B cell (primary cell): ENCODE measurements around the gene TENT5A. TPM values are rescaled to one million over a fixed set of nuclear protein-coding genes. Genes with fewer than 3 reads are reported as not detected.

ENCODE experiments used
- ATAC-seq: fragments of 200-7000 bp; cut with Tn5 transposase; one replicate; pipeline ENCODE4 v1.10.0; 2021; ENCODE audit warnings: low read depth, mild to moderate bottlenecking, moderate number of reproducible peaks, moderate library complexity
- CTCF ChIA-PET: fragments of 350-600 bp; sonication (Branson Sonifier 250); formaldehyde crosslinking; loops from one replicate; lab custom pipeline; 2021; ENCODE audit warnings: antibody characterized with exemption, inconsistent platforms; lab: Charles Lee
- POLR2A ChIA-PET: fragments of 350-600 bp; sonication (Branson Sonifier 250); formaldehyde crosslinking; loops from one replicate; lab custom pipeline; 2021; ENCODE audit warnings: antibody characterized with exemption; lab: Charles Lee
- DNase-seq: peaks from one replicate; pipeline ENCODE4 v3.0.0; 2013
- H2AFZ ChIP-seq: 2 replicates; pipeline ENCODE4 v1.6.1; 2012; ENCODE audit warnings: mild to moderate bottlenecking, low read depth, low read length; ENCODE audit not compliant: insufficient read depth, poor library complexity, severe bottlenecking
- H3K27ac ChIP-seq, 2 donors: 1 replicate in 1 of 2; 2 replicates in 1 of 2; pipeline ENCODE4 v1.5.1; 2012 to 2013; ENCODE audit warnings: low read length in 2 of 2, mild to moderate bottlenecking in 2 of 2, moderate library complexity in 1 of 2
- H3K27me3 ChIP-seq, 4 experiments: fragments of 200-600 bp in 1 of 4; sonication (generic) in 1 of 4; replicated peaks in 1 of 4; 1 replicate in 2 of 4; 2 replicates in 2 of 4; pipeline versions ENCODE4 v1.6.1 to v1.7.0; 2013 to 2016; ENCODE audit warnings: low read length in 3 of 4, mild to moderate bottlenecking in 2 of 4, mixed read lengths in 1 of 4, moderate library complexity in 1 of 4; ENCODE audit not compliant: insufficient read depth in 4 of 4, control insufficient read depth in 3 of 4; ENCODE audit errors: control extremely low read depth in 1 of 4
- H3K36me3 ChIP-seq, 2 experiments: replicated peaks in 1 of 2; 1 replicate in 1 of 2; 2 replicates in 1 of 2; pipeline versions ENCODE4 v1.6.1 to v1.7.1; 2013; ENCODE audit warnings: low read length in 1 of 2; ENCODE audit not compliant: insufficient read depth in 2 of 2, control insufficient read depth in 1 of 2; ENCODE audit errors: control extremely low read depth in 1 of 2, extremely low read depth in 1 of 2
- H3K4me1 ChIP-seq, 2 donors: fragments of 200-600 bp in 1 of 2; sonication (generic) in 1 of 2; 1 replicate in 1 of 2; 2 replicates in 1 of 2; pipeline versions ENCODE4 v1.5.1 to v1.6.1; 2013 to 2017; ENCODE audit warnings: low read length in 2 of 2; ENCODE audit not compliant: control insufficient read depth in 2 of 2, insufficient read depth in 2 of 2
- H3K4me2 ChIP-seq: replicated peaks from 2 replicates; pipeline ENCODE3; 2012; ENCODE audit warnings: mild to moderate bottlenecking, low read depth, low read length; ENCODE audit not compliant: poor library complexity, severe bottlenecking
- H3K4me3 ChIP-seq, 5 experiments: fragments of 200-600 bp in 1 of 5; sonication (generic) in 1 of 5; 1 replicate in 3 of 5; 2 replicates in 2 of 5; pipeline versions ENCODE4 v1.5.1 to v1.7.0; 2011 to 2016; ENCODE audit warnings: low read length in 4 of 5, mild to moderate bottlenecking in 4 of 5, low read depth in 2 of 5, control low read depth in 1 of 5, moderate library complexity in 1 of 5; ENCODE audit not compliant: insufficient read depth in 1 of 5; ENCODE audit errors: control extremely low read depth in 1 of 5, extremely low read depth in 1 of 5
- H3K79me2 ChIP-seq: fragments of 200-600 bp; sonication (generic); one replicate; pipeline ENCODE4 v1.6.0; 2016; ENCODE audit warnings: low read length; ENCODE audit not compliant: control insufficient read depth, insufficient read depth
- H3K9ac ChIP-seq: fragments of 200-600 bp; sonication (generic); 2 replicates; pipeline ENCODE4 v1.6.1; 2017; ENCODE audit warnings: mild to moderate bottlenecking, low read length, moderate library complexity
- H3K9me3 ChIP-seq, 3 donors: one replicate each; pipeline versions ENCODE4 v1.6.1 to v1.7.1; 2013; ENCODE audit warnings: low read length in 2 of 3; ENCODE audit not compliant: control insufficient read depth in 2 of 3, insufficient read depth in 1 of 3; ENCODE audit errors: control extremely low read depth in 1 of 3
- H4K20me1 ChIP-seq: 2 replicates; pipeline ENCODE4 v1.6.0; 2012; ENCODE audit warnings: mild to moderate bottlenecking, low read length; ENCODE audit not compliant: insufficient read depth, control insufficient read depth, poor library complexity, severe bottlenecking
- H3K27ac Mint-ChIP-seq: one replicate; pipeline ENCODE4 v1.8.0; 2021; ENCODE audit warnings: mixed read lengths
- H3K27me3 Mint-ChIP-seq: one replicate; pipeline ENCODE4 v1.8.0; 2021; ENCODE audit warnings: mixed read lengths
- H3K4me1 Mint-ChIP-seq: one replicate; pipeline ENCODE4 v1.8.0; 2021; ENCODE audit warnings: mixed read lengths
- H3K4me3 Mint-ChIP-seq: one replicate; pipeline ENCODE4 v1.8.0; 2021; ENCODE audit warnings: mixed read lengths
- H3K9me3 Mint-ChIP-seq: one replicate; pipeline ENCODE4 v1.8.0; 2022; ENCODE audit warnings: mixed read lengths; ENCODE audit not compliant: insufficient read depth
- EZH2 ChIP-seq: IDR thresholded peaks from 2 replicates; pipeline ENCODE4 v1.6.1; 2012; ENCODE audit warnings: borderline replicate concordance, low read depth, mild to moderate bottlenecking, moderate library complexity, low read length; ENCODE audit not compliant: insufficient read depth, poor library complexity, severe bottlenecking
- WGBS: methylation state at CpG from one replicate; pipeline ENCODE4 v1.1.5; 2013; ENCODE audit warnings: missing lambda C conversion rate; ENCODE audit not compliant: insufficient coverage; 5-methylcytosine and 5-hydroxymethylcytosine counted together
- intact Hi-C: fragments of 100-400 bp; cut with micrococcal nuclease; formaldehyde crosslinking; loops from one replicate; pipeline ENCODE4 v1.10.0; 2022
- polyA plus RNA-seq: library from polyadenylated mRNA; depleted of rRNA; stranded (reverse); fragments of >200 nt; gene quantifications from 2 replicates; pipeline ENCODE4 v1.2.3, GENCODE V29; 2012
- total RNA-seq, 2 donors: library from RNA; stranded (reverse); fragments of 120-200 nt in 1 of 2; gene quantifications; 1 replicate in 1 of 2; 2 replicates in 1 of 2; pipeline versions ENCODE4 v1.2.3 to v1.2.4, GENCODE V29; 2013 to 2022
- TF ChIP-seq, protein P1 (sequence below): fragments of 200-600 bp; IDR thresholded peaks from one replicate; pipeline ENCODE4 v1.8.0; 2022; ENCODE audit warnings: antibody characterized with exemption, mild to moderate bottlenecking

Gene TENT5A
- total and polyA plus RNA-seq, 2 donors (not counting 1 experiment from before 2014, with no cell fraction given) = 3.9 to 9.4 TPM

DNA sequence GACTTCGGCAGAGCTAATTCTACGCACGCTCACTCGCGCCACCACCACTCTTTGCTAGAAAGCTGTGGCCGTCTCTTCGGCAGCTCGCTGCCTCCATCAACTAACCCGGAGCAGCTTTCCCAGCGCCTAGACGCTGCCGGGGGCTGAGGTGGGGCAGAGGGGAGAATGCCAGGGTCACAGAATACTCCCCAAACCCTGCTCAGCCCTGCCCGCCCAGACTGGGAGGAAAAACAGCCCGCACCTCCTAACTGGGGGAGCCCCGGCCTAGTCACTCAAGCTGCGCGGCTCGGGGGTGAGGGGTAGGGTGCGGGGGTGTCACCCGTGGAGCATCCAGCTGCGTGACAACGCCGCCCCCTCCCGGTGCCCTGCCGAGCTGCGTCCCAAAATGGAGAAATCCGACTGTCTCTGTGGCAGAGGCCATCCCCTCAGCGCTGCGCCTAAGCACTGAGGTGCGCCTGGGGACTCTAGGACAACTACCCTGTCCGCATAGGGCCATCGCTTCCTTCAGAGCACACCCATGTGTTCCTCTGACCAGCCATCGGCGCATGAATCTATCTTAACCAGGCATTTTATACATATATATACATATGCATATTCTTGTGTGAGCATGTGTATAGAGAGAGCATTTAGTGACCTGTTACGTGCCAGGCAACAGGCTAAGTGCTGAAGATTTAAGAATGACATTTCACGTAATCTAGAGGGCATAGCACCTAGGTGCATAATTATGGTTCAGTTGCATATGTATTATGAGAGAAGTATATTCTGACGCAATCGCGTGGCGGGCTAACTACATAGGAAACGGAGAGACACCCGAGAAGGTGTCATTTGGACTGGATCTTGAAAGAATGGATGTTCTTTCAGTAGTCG, 1.5 kb upstream of the TENT5A start:
- Mint-ChIP-seq H3K4me1 (peaks cover 33% of the 10 kb centered on the region), H3K27ac (peak overlapping the region; percentile 98), H3K9me3 (no peaks in the 10 kb centered on the region), H3K27me3 (peaks cover 4% of the 10 kb centered on the region), H3K4me3 (peak overlapping the region; percentile 93)
- peak; percentile 89 for DNase-seq
- peaks cover 20 to 33% of the 10 kb centered on the region in 2 donors for H3K4me1 ChIP-seq
- peak overlapping the region; percentile 84 for H3K9ac ChIP-seq
- POLR2A ChIA-PET = no interaction called here
- peak overlapping the region; percentile 71 to 81 for H3K27ac ChIP-seq
- H3K79me2 ChIP-seq = peaks cover 33% of the 10 kb centered on the region
- peaks cover 0 to 10% (median 0%) of the 10 kb centered on the region in 3 donors for H3K9me3 ChIP-seq
- H3K4me2 ChIP-seq = peak overlapping the region; percentile 82
- intact Hi-C loops = loop anchor here (1.0 to 5.0 kb wide), 7 partner anchors 53 to 1975 kb away; partner anchors contain the start of genes PGM3, RWDD2A and TTK
- no peaks in the 10 kb centered on the region for H3K36me3 ChIP-seq
- CTCF ChIA-PET = interaction anchor here (0.6 to 2.7 kb wide), 15 partner anchors 9 to 1886 kb away, joined by 3 to 31 read pairs (median 4); partner anchors contain the start of gene IBTK
- ATAC-seq = peak; percentile 57
- TF ChIP-seq EZH2 = no peak
- TF ChIP-seq, protein P1, sequence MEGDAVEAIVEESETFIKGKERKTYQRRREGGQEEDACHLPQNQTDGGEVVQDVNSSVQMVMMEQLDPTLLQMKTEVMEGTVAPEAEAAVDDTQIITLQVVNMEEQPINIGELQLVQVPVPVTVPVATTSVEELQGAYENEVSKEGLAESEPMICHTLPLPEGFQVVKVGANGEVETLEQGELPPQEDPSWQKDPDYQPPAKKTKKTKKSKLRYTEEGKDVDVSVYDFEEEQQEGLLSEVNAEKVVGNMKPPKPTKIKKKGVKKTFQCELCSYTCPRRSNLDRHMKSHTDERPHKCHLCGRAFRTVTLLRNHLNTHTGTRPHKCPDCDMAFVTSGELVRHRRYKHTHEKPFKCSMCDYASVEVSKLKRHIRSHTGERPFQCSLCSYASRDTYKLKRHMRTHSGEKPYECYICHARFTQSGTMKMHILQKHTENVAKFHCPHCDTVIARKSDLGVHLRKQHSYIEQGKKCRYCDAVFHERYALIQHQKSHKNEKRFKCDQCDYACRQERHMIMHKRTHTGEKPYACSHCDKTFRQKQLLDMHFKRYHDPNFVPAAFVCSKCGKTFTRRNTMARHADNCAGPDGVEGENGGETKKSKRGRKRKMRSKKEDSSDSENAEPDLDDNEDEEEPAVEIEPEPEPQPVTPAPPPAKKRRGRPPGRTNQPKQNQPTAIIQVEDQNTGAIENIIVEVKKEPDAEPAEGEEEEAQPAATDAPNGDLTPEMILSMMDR = peak; percentile 77
- peak overlapping the region; percentile 89 for H2AFZ ChIP-seq
- peaks cover 30% of the 10 kb centered on the region for H4K20me1 ChIP-seq
- H3K4me3 ChIP-seq = peak overlapping the region; percentile 71 to 94 (median 83)
- no peaks in the 10 kb centered on the region for H3K27me3 ChIP-seq
- WGBS = 29% methylated on average over 34 of the region's 43 CpGs
